ENCODE results near the gene PALM2AKAP2.

GRCh38 chr9:109791003-109791677 is 11.1 kb downstream of the PALM2AKAP2 start:
- no peak for TF ChIP-seq CTCF (IDR thresholded peaks at IDR 0.05)
- TF ChIP-seq EP300 (IDR thresholded peaks at IDR 0.05): no peak
- TF ChIP-seq POLR2A (IDR thresholded peaks at IDR 0.05): no peak
- TF ChIP-seq POLR2AphosphoS5 (IDR thresholded peaks at IDR 0.05): no peak
